NOMO-1 treated with dmso at 0.1 percent for 144 hours (cell line): Measurements from ENCODE around the gene SNCAIP.
"Not testable (repeated sequence)": the region's sequence is repeated elsewhere in the genome, so short reads cannot be mapped to it uniquely, and the experiment has no call there.

Experiments
- DNase-seq: peaks from one replicate; lab custom pipeline; 2025; ENCODE audit not compliant: unreplicated experiment; lab: John Stamatoyannopoulos, UW

Gene SNCAIP

GRCh38 chr5:122458278-122458872 lies 146.3 kb downstream of the SNCAIP start:
- DNase-seq, result no peak

GRCh38 chr5:122462486-122462885 lies 150.4 kb downstream of the SNCAIP start:
- no peak for DNase-seq

- DNase-seq, result peak; percentile 29
Measured at GRCh38 chr5:122463221-122463620, 151.2 kb downstream of the SNCAIP start.

- DNase-seq, result no peak
Measured at GRCh38 chr5:122464191-122464590, 152.2 kb downstream of the SNCAIP start.

GRCh38 chr5:122465031-122465577 lies 153.1 kb downstream of the SNCAIP start:
- DNase-seq, result no peak

GRCh38 chr5:122465994-122466393 lies 154.0 kb downstream of the SNCAIP start:
- no peak for DNase-seq

- no peak for DNase-seq
Measured at GRCh38 chr5:122468351-122469116, 156.5 kb downstream of the SNCAIP start.

- no peak for DNase-seq
Measured at GRCh38 chr5:122469384-122469919, 157.4 kb downstream of the SNCAIP start.

GRCh38 chr5:122470365-122470764 lies 158.3 kb downstream of the SNCAIP start:
- DNase-seq, result no peak

- no peak for DNase-seq
Measured at GRCh38 chr5:122471031-122471751, 159.2 kb downstream of the SNCAIP start.

GRCh38 chr5:122471752-122472061 lies 159.7 kb downstream of the SNCAIP start:
- DNase-seq, result no peak

- DNase-seq, result peak; percentile 43
Measured at GRCh38 chr5:122473138-122473843, 161.3 kb downstream of the SNCAIP start.

GRCh38 chr5:122473941-122474340 lies 161.9 kb downstream of the SNCAIP start:
- DNase-seq, result no peak

GRCh38 chr5:122478741-122479442 lies 166.9 kb downstream of the SNCAIP start:
- no peak for DNase-seq

- no peak for DNase-seq
Measured at GRCh38 chr5:122480146-122480545, 168.1 kb downstream of the SNCAIP start.

- no peak for DNase-seq
Measured at GRCh38 chr5:122484103-122484502, 172.1 kb downstream of the SNCAIP start.

GRCh38 chr5:122485226-122485625 lies 173.2 kb downstream of the SNCAIP start:
- DNase-seq, result no peak

GRCh38 chr5:122486616-122487015 lies 174.6 kb downstream of the SNCAIP start:
- DNase-seq, result not testable (repeated sequence)

- DNase-seq, result no peak
Measured at GRCh38 chr5:122490718-122491117, 178.7 kb downstream of the SNCAIP start.

- no peak for DNase-seq
Measured at GRCh38 chr5:122492675-122493074, 180.6 kb downstream of the SNCAIP start.
